ENCODE measurements around the gene MB21D2.
A peak's percentile ranks its signal among the peaks of the same experiment; 100 is the strongest.

MB21D2 gene

GRCh38 chr3:192953926-192954325, 36.3 kb upstream of the MB21D2 start:
- Histone ChIP-seq H3K36me3 (replicated peaks) (no peaks in the 10 kb centered on the region), H3K27me3 (replicated peaks) (no peaks in the 10 kb centered on the region), H3K27ac (no peak overlapping the region), H3K4me3 (ENCODE audit: low read depth, low read length) (no peak overlapping the region)
- TF ChIP-seq, protein P1, sequence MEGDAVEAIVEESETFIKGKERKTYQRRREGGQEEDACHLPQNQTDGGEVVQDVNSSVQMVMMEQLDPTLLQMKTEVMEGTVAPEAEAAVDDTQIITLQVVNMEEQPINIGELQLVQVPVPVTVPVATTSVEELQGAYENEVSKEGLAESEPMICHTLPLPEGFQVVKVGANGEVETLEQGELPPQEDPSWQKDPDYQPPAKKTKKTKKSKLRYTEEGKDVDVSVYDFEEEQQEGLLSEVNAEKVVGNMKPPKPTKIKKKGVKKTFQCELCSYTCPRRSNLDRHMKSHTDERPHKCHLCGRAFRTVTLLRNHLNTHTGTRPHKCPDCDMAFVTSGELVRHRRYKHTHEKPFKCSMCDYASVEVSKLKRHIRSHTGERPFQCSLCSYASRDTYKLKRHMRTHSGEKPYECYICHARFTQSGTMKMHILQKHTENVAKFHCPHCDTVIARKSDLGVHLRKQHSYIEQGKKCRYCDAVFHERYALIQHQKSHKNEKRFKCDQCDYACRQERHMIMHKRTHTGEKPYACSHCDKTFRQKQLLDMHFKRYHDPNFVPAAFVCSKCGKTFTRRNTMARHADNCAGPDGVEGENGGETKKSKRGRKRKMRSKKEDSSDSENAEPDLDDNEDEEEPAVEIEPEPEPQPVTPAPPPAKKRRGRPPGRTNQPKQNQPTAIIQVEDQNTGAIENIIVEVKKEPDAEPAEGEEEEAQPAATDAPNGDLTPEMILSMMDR (IDR thresholded peaks at IDR 0.05; ENCODE audit: low read depth, low read length, missing control alignments), result no peak
- DNase-seq, result no peak
- in situ Hi-C loops (cut with HindIII; ENCODE audit: low pct_ligation_motif_present, low sequenced_read_pairs), result no loop called here

DNA sequence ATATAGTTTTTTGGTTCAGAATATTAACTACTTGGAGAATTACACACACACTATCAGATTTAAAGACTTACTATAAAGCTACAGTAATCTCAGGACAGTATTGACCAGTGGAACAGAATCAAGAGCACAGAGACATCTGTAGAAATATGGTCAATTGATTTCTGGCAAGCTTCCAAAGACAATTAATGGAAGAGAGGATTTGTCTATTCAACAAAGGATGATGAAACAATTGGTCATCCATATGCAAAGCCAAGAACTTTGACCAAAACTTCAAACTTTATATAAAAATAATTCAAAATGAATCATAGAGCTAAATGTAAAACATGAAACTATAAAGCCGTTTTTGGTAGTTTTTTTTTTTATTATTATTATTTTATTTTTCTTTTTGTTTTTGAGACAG, 29.8 kb upstream of the MB21D2 start:
- Histone ChIP-seq H3K36me3 (replicated peaks) (no peaks in the 10 kb centered on the region), H3K4me3 (ENCODE audit: low read depth, low read length) (no peak overlapping the region), H3K27me3 (replicated peaks) (no peaks in the 10 kb centered on the region), H3K27ac (no peak overlapping the region)
- in situ Hi-C loops (cut with HindIII; ENCODE audit: low pct_ligation_motif_present, low sequenced_read_pairs), result no loop called here
- no peak for DNase-seq
- TF ChIP-seq, protein P1 (IDR thresholded peaks at IDR 0.05; ENCODE audit: low read depth, low read length, missing control alignments), result no peak

GRCh38 chr3:192943393-192943792, 25.7 kb upstream of the MB21D2 start:
- TF ChIP-seq, protein P1 (IDR thresholded peaks at IDR 0.05; ENCODE audit: low read depth, low read length, missing control alignments), result no peak
- Histone ChIP-seq H3K36me3 (replicated peaks) (no peaks in the 10 kb centered on the region), H3K27me3 (replicated peaks) (no peaks in the 10 kb centered on the region), H3K4me3 (ENCODE audit: low read depth, low read length) (no peak overlapping the region), H3K27ac (no peak overlapping the region)
- peak; percentile 45 for DNase-seq
- in situ Hi-C loops (cut with HindIII; ENCODE audit: low pct_ligation_motif_present, low sequenced_read_pairs), result no loop called here

DNA sequence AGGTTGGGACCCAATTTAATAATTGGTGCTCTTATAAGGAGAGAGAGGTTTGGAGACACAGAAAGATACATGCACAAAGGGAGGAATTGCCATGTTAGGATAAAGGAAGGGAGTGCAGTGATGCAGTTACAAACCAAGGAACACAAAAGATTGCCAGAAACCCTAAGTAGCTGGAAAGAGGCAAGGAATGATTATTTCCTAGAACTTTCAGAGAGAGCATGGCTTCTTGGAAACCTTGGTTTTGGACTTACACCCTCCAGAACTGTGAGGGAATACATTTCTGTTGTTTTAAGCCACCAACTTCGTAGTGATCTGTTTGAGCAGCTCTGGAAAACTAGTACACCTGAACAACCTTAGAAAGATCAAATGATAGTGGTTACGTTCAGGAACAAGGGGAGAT, 25.0 kb upstream of the MB21D2 start:
- no peak for DNase-seq
- TF ChIP-seq, protein P1 (IDR thresholded peaks at IDR 0.05; ENCODE audit: low read depth, low read length, missing control alignments), result no peak
- in situ Hi-C loops (cut with HindIII; ENCODE audit: low pct_ligation_motif_present, low sequenced_read_pairs), result no loop called here

GRCh38 chr3:192940129-192940528, 22.5 kb upstream of the MB21D2 start:
- no peak overlapping the region for H3K4me3 ChIP-seq (ENCODE audit: low read depth, low read length)
- DNase-seq, result no peak
- TF ChIP-seq, protein P1 (IDR thresholded peaks at IDR 0.05; ENCODE audit: low read depth, low read length, missing control alignments), result no peak
- no peak overlapping the region for H3K27ac ChIP-seq
- in situ Hi-C loops (cut with HindIII; ENCODE audit: low pct_ligation_motif_present, low sequenced_read_pairs), result no loop called here
- H3K36me3 ChIP-seq (replicated peaks), result no peaks in the 10 kb centered on the region
- no peaks in the 10 kb centered on the region for H3K27me3 ChIP-seq (replicated peaks)

More for the DNA sequence above, 25.0 kb upstream of the MB21D2 start:
- H3K36me3 ChIP-seq (replicated peaks), result no peaks in the 10 kb centered on the region
- no peak overlapping the region for H3K4me3 ChIP-seq (ENCODE audit: low read depth, low read length)
- H3K27me3 ChIP-seq (replicated peaks), result no peaks in the 10 kb centered on the region
- no peak overlapping the region for H3K27ac ChIP-seq

- Histone ChIP-seq H3K4me3 (ENCODE audit: low read depth, low read length) (no peak overlapping the region), H3K27me3 (replicated peaks) (no peaks in the 10 kb centered on the region), H3K36me3 (replicated peaks) (no peaks in the 10 kb centered on the region), H3K27ac (no peak overlapping the region)
- TF ChIP-seq, protein P1 (IDR thresholded peaks at IDR 0.05; ENCODE audit: low read depth, low read length, missing control alignments), result no peak
- peak; percentile 16 for DNase-seq
- in situ Hi-C loops (cut with HindIII; ENCODE audit: low pct_ligation_motif_present, low sequenced_read_pairs), result no loop called here
Measured at GRCh38 chr3:192935441-192935840, 17.8 kb upstream of the MB21D2 start.

All from brain microvascular endothelial cell (primary cell).